CD4-positive, alpha-beta T cell treated with Interleukin-12 subunit alpha and Interleukin-12 subunit beta, for 1 hour (primary cell): ENCODE data around the gene ITIH2.
"Not testable (repeated sequence)": the region's sequence is repeated elsewhere in the genome, so short reads cannot be mapped to it uniquely, and the experiment has no call there.

Experiments used
- DNase-seq: peaks from one replicate; pipeline ENCODE4 v3.0.0-alpha.2; 2020

Gene ITIH2

GRCh38 chr10:7748637-7749036 lies 45.5 kb downstream of the ITIH2 start:
- DNase-seq, result not testable (repeated sequence)

- no peak for DNase-seq
Observed at GRCh38 chr10:7750222-7750621, 47.1 kb downstream of the ITIH2 start.

GRCh38 chr10:7752251-7752650 lies 49.1 kb downstream of the ITIH2 start:
- DNase-seq, result no peak

- no peak for DNase-seq
Observed at GRCh38 chr10:7755103-7755502, 52.0 kb downstream of the ITIH2 start.

GRCh38 chr10:7756360-7756992 lies 53.4 kb downstream of the ITIH2 start:
- peak; percentile 13 for DNase-seq

GRCh38 chr10:7763929-7764328 lies 60.8 kb downstream of the ITIH2 start:
- DNase-seq, result no peak

- no peak for DNase-seq
Observed at GRCh38 chr10:7766241-7766640, 63.1 kb downstream of the ITIH2 start.

- DNase-seq, result no peak
Observed at GRCh38 chr10:7767209-7767608, 64.1 kb downstream of the ITIH2 start.

GRCh38 chr10:7768417-7768816 lies 65.3 kb downstream of the ITIH2 start:
- no peak for DNase-seq

- DNase-seq, result no peak
Observed at GRCh38 chr10:7773845-7774801, 71.0 kb downstream of the ITIH2 start.

- DNase-seq, result no peak
Observed at GRCh38 chr10:7776777-7777176, 73.7 kb downstream of the ITIH2 start.

- not testable (repeated sequence) for DNase-seq
Observed at GRCh38 chr10:7782194-7782593, 79.1 kb downstream of the ITIH2 start.

- DNase-seq, result no peak
Observed at GRCh38 chr10:7786430-7786829, 83.3 kb downstream of the ITIH2 start.

GRCh38 chr10:7787150-7787856 lies 84.2 kb downstream of the ITIH2 start:
- DNase-seq, result no peak

GRCh38 chr10:7787857-7788638 lies 84.9 kb downstream of the ITIH2 start, which contains the start of the genes ATP5F1C and KIN:
Gene ATP5F1C (plus strand): TSS chr10:7788177. CDS start chr10:7788208, 31 bp downstream.
Gene KIN (minus strand): TSS chr10:7787993. CDS start chr10:7787933, 60 bp downstream.
- peak; percentile 98 for DNase-seq

GRCh38 chr10:7788639-7789286 lies 85.6 kb downstream of the ITIH2 start:
- DNase-seq, result no peak

- DNase-seq, result no peak
Observed at GRCh38 chr10:7789390-7789789, 86.3 kb downstream of the ITIH2 start.

- DNase-seq, result no peak
Observed at GRCh38 chr10:7792541-7792940, 89.4 kb downstream of the ITIH2 start.

GRCh38 chr10:7794251-7795026 lies 91.3 kb downstream of the ITIH2 start:
- DNase-seq, result no peak

- no peak for DNase-seq
Observed at GRCh38 chr10:7795605-7796004, 92.5 kb downstream of the ITIH2 start.

GRCh38 chr10:7797582-7797981 lies 94.5 kb downstream of the ITIH2 start:
- no peak for DNase-seq
